KOPT-K1 (cell line): Measurements from ENCODE around the gene SMAD9.

ENCODE experiments used
- H3K27ac ChIP-seq: fragments of 200-600 bp; sonication (generic); 2 replicates; pipeline ENCODE4 v1.5.1; 2016; ENCODE audit warnings: antibody characterized with exemption, mild to moderate bottlenecking, low read depth, low read length; ENCODE audit not compliant: poor library complexity, severe bottlenecking
- H3K36me3 ChIP-seq: fragments of 200-600 bp; sonication (generic); 2 replicates; pipeline ENCODE4 v1.5.1; 2017; ENCODE audit warnings: antibody characterized with exemption, mild to moderate bottlenecking, low read length, moderate library complexity; ENCODE audit not compliant: insufficient read depth
- H3K9me3 ChIP-seq: fragments of 200-600 bp; sonication (generic); 2 replicates; pipeline ENCODE4 v1.5.1; 2017; ENCODE audit warnings: antibody characterized with exemption, low read length, mild to moderate bottlenecking; ENCODE audit not compliant: insufficient read depth, poor library complexity, severe bottlenecking

Gene SMAD9

GRCh38 chr13:36862002-36862685 is 57.9 kb downstream of the SMAD9 start:
- H3K36me3 ChIP-seq = no peaks in the 10 kb centered on the region
- no peaks in the 10 kb centered on the region for H3K9me3 ChIP-seq
- no peak overlapping the region for H3K27ac ChIP-seq

GRCh38 chr13:36859259-36859658 is 60.8 kb downstream of the SMAD9 start:
- Histone ChIP-seq H3K36me3 (no peaks in the 10 kb centered on the region), H3K27ac (no peak overlapping the region)

DNA sequence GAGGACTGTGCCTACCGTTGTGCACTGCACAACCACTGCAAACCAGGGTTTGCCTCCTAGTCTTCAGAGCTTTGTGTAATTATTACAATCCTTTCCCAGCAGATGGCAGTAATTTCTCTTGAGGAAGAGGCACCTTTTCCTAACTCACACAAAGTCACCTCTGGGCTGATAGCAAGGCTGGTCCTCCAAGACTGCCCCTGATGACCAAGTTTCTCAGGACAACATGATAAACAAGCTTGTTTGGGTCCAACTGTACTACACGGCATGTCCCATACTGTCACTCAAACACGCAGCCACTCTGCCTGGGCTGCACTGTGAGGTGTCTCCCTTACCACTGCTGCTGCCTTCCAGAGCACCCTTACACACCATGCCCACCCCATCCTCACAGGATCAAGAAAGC is 61.7 kb downstream of the SMAD9 start:
- no peaks in the 10 kb centered on the region for H3K9me3 ChIP-seq
- H3K27ac ChIP-seq = no peak overlapping the region
- H3K36me3 ChIP-seq = no peaks in the 10 kb centered on the region

More at GRCh38 chr13:36859259-36859658, 60.8 kb downstream of the SMAD9 start:
- H3K9me3 ChIP-seq = no peaks in the 10 kb centered on the region

- no peaks in the 10 kb centered on the region for H3K36me3 ChIP-seq
- no peak overlapping the region for H3K27ac ChIP-seq
- H3K9me3 ChIP-seq = no peaks in the 10 kb centered on the region
Measured at GRCh38 chr13:36857253-36857652, 62.8 kb downstream of the SMAD9 start.

DNA sequence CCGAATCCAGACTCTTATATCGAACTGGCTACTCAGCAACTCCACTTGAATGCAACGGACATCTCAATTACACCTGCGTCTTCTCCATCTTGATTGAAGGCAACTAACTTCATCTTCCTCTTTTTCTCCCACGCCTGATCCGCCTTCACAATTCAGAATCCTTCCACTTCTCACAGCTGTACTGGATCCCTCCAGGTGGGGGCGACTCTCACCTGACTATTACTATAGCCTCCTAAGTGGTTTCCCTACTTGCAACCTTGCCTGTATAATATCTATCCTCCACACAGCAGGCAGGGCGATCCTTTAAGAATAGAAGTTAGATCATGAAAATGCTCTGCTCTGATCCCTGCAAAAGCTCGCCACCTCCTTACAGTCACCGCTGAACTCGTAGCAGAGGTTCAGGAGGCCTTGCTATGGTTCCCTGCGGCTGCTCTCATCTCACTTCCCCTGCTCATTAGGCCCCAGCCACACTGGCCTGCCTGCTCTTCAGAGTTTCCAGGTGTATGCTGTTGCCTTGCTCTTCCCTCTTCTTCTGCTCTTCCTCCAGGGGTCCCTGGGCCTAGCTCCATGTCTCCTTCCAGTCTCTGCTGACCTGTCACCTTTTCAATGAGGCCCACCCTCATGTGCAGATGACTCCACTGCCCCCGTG is 69.1 kb downstream of the SMAD9 start:
- H3K36me3 ChIP-seq = no peaks in the 10 kb centered on the region
- H3K27ac ChIP-seq = no peak overlapping the region
- H3K9me3 ChIP-seq = no peaks in the 10 kb centered on the region

DNA sequence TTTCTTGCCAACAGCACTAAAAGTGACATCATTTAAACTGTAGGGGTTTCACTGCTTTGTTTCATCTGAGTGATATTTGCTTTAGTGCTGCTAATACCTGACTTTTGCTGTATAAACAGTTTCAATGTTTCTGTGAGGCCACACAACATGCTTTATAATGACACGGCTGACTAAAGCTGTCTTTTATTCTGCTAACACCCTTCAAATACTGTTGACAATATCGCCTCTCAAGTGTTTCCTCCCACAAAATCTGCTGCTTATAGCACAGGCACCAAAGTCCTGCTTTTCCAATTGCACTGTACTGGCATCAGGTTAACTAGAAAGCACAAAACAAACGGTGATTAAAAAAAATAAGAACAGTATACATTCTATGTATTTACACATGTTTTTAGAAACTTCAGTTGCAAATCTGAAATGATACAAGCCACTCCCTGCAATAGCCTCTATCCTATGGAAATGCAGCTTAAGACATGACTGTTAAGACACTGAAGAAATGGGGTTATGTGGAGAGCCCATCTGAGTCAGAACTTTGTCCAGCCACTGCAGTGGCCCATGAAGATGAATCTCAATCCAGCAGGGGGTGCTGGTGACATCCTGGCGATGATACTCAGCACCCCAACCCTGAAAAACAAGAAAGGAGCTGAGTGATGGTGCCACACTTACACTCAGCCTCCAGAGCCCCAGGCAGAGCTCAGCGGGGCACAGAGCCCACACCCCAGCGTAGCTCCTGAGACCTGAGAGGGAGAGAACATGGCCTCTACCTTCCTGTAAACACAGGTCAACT is 71.6 kb downstream of the SMAD9 start:
- Histone ChIP-seq H3K27ac (no peak overlapping the region), H3K36me3 (peaks cover 8% of the 10 kb centered on the region), H3K9me3 (no peaks in the 10 kb centered on the region)

DNA sequence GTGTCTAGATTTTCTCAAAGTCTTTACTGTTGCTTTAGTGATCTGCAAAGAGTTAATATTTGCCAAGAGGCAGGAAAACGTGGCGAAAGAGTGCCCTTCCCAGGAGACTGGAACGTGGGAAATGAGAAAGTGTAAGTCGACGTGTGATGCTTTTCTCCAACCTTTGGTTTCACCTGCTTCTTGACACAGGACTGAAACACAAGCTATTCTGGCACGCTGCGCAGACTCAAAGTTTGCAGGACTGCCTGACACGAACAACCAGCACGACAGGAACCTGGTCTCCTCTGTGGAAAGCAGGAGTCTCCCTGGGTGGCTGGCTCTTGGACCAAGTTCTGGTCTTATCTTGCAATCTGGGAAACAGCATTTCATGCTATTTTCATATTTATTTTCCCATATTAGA is 72.4 kb downstream of the SMAD9 start:
- Histone ChIP-seq H3K9me3 (no peaks in the 10 kb centered on the region), H3K36me3 (peaks cover 10% of the 10 kb centered on the region), H3K27ac (no peak overlapping the region)

- H3K27ac ChIP-seq = no peak overlapping the region
- no peaks in the 10 kb centered on the region for H3K9me3 ChIP-seq
- peaks cover 24% of the 10 kb centered on the region for H3K36me3 ChIP-seq
Measured at GRCh38 chr13:36841391-36841790, 78.6 kb downstream of the SMAD9 start.

- H3K36me3 ChIP-seq = peaks cover 24% of the 10 kb centered on the region
- no peaks in the 10 kb centered on the region for H3K9me3 ChIP-seq
- no peak overlapping the region for H3K27ac ChIP-seq
Measured at GRCh38 chr13:36840718-36841250, 79.3 kb downstream of the SMAD9 start.

DNA sequence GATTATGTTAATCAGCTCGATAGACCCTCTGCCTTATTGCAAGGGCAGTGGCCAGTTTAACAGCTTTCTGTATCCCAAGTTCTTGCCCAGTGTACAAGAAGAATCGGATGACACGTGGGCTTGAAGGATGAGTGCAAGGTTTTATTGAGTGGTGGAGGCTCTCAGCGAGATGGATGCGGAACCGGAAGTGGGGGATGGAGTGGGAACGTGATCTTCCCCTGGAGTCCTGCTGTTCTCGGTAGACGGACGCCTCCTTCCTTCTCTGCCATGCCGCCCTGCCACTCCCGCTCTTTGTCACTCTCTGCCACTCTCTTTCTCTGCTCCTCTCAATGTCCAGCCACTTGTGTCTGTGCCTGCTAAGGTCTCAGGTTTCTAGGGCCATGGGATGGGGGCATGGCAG is 80.1 kb downstream of the SMAD9 start:
- Histone ChIP-seq H3K9me3 (no peaks in the 10 kb centered on the region), H3K27ac (no peak overlapping the region), H3K36me3 (peaks cover 27% of the 10 kb centered on the region)

- Histone ChIP-seq H3K9me3 (no peaks in the 10 kb centered on the region), H3K36me3 (peaks cover 32% of the 10 kb centered on the region), H3K27ac (no peak overlapping the region)
Measured at GRCh38 chr13:36839281-36839680, 80.8 kb downstream of the SMAD9 start.

GRCh38 chr13:36837354-36838092 is 82.5 kb downstream of the SMAD9 start:
- Histone ChIP-seq H3K9me3 (no peaks in the 10 kb centered on the region), H3K36me3 (peaks cover 30% of the 10 kb centered on the region), H3K27ac (no peak overlapping the region)

DNA sequence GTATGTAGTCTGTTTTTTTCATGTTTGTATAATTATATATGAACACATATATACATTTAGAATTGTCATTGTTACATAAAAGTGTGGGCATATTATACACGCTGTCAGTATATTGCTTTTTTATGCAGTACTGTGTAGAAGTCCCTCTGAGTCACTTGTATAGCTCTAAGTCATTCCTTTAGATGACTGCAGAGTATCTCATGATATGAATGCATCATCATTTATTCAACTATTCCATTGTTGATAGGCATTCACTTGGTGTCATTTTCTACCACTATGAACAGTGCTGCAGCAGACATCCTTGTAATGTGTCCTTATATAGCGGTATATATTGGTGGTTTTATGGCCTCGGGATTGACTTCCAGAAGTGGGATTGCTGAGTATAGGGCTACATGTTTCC is 85.7 kb downstream of the SMAD9 start:
- Histone ChIP-seq H3K27ac (no peak overlapping the region), H3K36me3 (peaks cover 55% of the 10 kb centered on the region), H3K9me3 (no peaks in the 10 kb centered on the region)

DNA sequence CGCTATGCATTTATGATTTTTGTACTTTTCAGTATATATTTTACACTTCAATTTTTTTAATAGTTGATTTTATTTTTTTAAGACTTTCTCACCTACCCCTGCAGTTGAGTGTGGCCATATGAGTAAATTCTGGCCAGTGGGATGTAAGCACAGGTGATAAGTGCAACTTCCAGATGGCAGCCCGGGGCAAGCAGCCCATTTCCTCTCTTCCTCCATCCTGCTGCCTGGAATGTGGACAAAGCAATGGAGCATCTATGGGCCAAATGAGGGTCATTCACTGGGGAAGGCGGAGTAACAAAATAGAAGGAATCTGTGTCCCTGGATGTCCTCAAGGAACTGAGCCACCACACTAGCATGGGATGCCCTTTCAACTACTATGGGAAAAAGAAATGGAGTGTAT is 88.7 kb downstream of the SMAD9 start:
- Histone ChIP-seq H3K36me3 (peaks cover 74% of the 10 kb centered on the region), H3K9me3 (no peaks in the 10 kb centered on the region), H3K27ac (no peak overlapping the region)

GRCh38 chr13:36829753-36830152 is 90.3 kb downstream of the SMAD9 start:
- H3K27ac ChIP-seq = no peak overlapping the region
- H3K36me3 ChIP-seq = peaks cover 85% of the 10 kb centered on the region
- no peaks in the 10 kb centered on the region for H3K9me3 ChIP-seq
